ENCODE data around the gene PHGDH. TPM values are rescaled to one million over a fixed set of nuclear protein-coding genes. Genes with fewer than 3 reads are reported as not detected.

PHGDH gene
- total RNA-seq, 1 experiment from 2014 or later = 82.0 TPM

GRCh38 chr1:119675349-119676345 lies 36.1 kb upstream of the PHGDH start:
- no TSS peak for BruUV-seq (replicated peaks)
- Histone ChIP-seq H3K36me3 (ENCODE audit: control insufficient read depth, insufficient read depth, low read length) (no peaks in the 10 kb centered on the region), H3K4me3 (ENCODE audit: low read depth in 2 of 2, low read length in 2 of 2) (peak overlapping the region; percentile 28 to 46), H3K9me3 (ENCODE audit: control insufficient read depth, insufficient read depth, low read depth, low read length) (no peaks in the 10 kb centered on the region), H3K4me1 (ENCODE audit: control insufficient read depth, insufficient read depth, low read length) (peaks cover 4% of the 10 kb centered on the region), H3K27ac (ENCODE audit: low read length) (no peak overlapping the region), H3K27me3 (ENCODE audit: control insufficient read depth, insufficient read depth, low read length) (peaks cover 3% of the 10 kb centered on the region; the same call in 1 of the 2 replicates)
- DNase-seq (ENCODE audit: low read depth, low spot score) (peak; percentile 73), ATAC-seq (peak; percentile 89)
- POLR2A ChIA-PET = no interaction called here
- CTCF ChIA-PET = interaction anchor here (0.5 to 2.3 kb wide), 14 partner anchors 10 to 396 kb away, joined by 3 to 14 read pairs (median 4); partner anchors contain the start of genes PHGDH and ZNF697
- intact Hi-C loops (cut with micrococcal nuclease; ENCODE audit: unreplicated experiment) (no loop called here), in situ Hi-C loops (cut with HindIII; ENCODE audit: low pct_unique_long_range_greater_than_20kb, low sequenced_read_pairs) (no loop called here)
- TF ChIP-seq, protein P1, sequence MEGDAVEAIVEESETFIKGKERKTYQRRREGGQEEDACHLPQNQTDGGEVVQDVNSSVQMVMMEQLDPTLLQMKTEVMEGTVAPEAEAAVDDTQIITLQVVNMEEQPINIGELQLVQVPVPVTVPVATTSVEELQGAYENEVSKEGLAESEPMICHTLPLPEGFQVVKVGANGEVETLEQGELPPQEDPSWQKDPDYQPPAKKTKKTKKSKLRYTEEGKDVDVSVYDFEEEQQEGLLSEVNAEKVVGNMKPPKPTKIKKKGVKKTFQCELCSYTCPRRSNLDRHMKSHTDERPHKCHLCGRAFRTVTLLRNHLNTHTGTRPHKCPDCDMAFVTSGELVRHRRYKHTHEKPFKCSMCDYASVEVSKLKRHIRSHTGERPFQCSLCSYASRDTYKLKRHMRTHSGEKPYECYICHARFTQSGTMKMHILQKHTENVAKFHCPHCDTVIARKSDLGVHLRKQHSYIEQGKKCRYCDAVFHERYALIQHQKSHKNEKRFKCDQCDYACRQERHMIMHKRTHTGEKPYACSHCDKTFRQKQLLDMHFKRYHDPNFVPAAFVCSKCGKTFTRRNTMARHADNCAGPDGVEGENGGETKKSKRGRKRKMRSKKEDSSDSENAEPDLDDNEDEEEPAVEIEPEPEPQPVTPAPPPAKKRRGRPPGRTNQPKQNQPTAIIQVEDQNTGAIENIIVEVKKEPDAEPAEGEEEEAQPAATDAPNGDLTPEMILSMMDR (IDR thresholded peaks at IDR 0.05) = peak; percentile 85
- TF ChIP-seq, protein P2, sequence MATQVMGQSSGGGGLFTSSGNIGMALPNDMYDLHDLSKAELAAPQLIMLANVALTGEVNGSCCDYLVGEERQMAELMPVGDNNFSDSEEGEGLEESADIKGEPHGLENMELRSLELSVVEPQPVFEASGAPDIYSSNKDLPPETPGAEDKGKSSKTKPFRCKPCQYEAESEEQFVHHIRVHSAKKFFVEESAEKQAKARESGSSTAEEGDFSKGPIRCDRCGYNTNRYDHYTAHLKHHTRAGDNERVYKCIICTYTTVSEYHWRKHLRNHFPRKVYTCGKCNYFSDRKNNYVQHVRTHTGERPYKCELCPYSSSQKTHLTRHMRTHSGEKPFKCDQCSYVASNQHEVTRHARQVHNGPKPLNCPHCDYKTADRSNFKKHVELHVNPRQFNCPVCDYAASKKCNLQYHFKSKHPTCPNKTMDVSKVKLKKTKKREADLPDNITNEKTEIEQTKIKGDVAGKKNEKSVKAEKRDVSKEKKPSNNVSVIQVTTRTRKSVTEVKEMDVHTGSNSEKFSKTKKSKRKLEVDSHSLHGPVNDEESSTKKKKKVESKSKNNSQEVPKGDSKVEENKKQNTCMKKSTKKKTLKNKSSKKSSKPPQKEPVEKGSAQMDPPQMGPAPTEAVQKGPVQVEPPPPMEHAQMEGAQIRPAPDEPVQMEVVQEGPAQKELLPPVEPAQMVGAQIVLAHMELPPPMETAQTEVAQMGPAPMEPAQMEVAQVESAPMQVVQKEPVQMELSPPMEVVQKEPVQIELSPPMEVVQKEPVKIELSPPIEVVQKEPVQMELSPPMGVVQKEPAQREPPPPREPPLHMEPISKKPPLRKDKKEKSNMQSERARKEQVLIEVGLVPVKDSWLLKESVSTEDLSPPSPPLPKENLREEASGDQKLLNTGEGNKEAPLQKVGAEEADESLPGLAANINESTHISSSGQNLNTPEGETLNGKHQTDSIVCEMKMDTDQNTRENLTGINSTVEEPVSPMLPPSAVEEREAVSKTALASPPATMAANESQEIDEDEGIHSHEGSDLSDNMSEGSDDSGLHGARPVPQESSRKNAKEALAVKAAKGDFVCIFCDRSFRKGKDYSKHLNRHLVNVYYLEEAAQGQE (IDR thresholded peaks at IDR 0.05; ENCODE audit: insufficient read depth in 1 of 2, low read depth in 2 of 2, low read length in 1 of 2) = no peak

DNA sequence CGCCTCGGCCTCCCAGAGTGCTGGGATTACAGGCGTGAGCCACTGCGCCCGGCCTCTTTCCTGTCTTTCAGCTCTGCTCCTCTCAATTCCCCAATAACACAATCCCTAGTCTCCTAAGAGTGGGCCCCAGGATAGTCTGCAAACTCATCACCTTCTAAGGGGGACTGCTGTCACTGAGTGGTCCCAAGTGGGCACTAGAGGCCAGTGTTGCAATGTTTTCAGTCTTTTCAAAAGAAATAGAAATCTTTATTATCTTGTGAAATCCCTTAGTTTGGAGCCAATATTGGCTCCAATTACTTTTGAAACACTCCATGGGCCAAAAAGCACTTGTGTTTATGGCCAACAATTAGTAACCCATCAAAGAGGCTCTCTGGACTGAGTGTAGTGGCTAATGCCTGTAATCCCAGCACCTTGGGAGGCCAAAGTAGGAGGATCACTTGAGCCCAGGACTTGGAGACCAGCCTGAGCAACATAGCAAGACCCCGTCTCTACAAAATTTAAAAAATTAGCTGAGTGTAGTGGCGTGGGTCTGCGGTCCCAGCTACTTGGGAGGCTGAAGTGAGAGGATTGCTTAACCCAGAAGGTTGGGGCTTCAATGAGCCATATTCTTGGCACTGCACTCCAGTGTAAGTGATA lies 35.0 kb upstream of the PHGDH start:
- in situ Hi-C loops (cut with HindIII; ENCODE audit: low pct_unique_long_range_greater_than_20kb, low sequenced_read_pairs) (no loop called here), intact Hi-C loops (cut with micrococcal nuclease; ENCODE audit: unreplicated experiment) (no loop called here)
- peaks cover 4% of the 10 kb centered on the region for H3K4me1 ChIP-seq (ENCODE audit: control insufficient read depth, insufficient read depth, low read length)
- ATAC-seq = no peak
- no peak overlapping the region for H3K4me3 ChIP-seq (ENCODE audit: low read depth in 2 of 2, low read length in 2 of 2)
- POLR2A ChIA-PET = no interaction called here
- no peak overlapping the region for H3K27ac ChIP-seq (ENCODE audit: low read length)
- peaks cover 3% of the 10 kb centered on the region; the same call in 1 of the 2 replicates for H3K27me3 ChIP-seq (ENCODE audit: control insufficient read depth, insufficient read depth, low read length)
- CTCF ChIA-PET = interaction anchor here (0.7 to 2.2 kb wide), 3 partner anchors 60 to 397 kb away, joined by 3 to 13 read pairs (median 5); no protein-coding TSS in a partner anchor
- no peaks in the 10 kb centered on the region for H3K36me3 ChIP-seq (ENCODE audit: control insufficient read depth, insufficient read depth, low read length)
- BruUV-seq (replicated peaks) = no TSS peak
- H3K9me3 ChIP-seq (ENCODE audit: control insufficient read depth, insufficient read depth, low read depth, low read length) = no peaks in the 10 kb centered on the region
- no peak for DNase-seq (ENCODE audit: low read depth, low spot score)
- TF ChIP-seq TCF7L2 (IDR thresholded peaks at IDR 0.05; ENCODE audit: low read depth, low read length) (no peak), SIN3A (IDR thresholded peaks at IDR 0.05; ENCODE audit: borderline replicate concordance, insufficient read depth, low read depth, low read length) (no peak), POLR2AphosphoS5 (IDR thresholded peaks at IDR 0.05; ENCODE audit: low read depth, low read length) (no peak)
- TF ChIP-seq, protein P1 (IDR thresholded peaks at IDR 0.05) = no peak
- TF ChIP-seq, protein P2 (IDR thresholded peaks at IDR 0.05; ENCODE audit: insufficient read depth in 1 of 2, low read depth in 2 of 2, low read length in 1 of 2) = no peak
